Measurements from ENCODE around the gene CAMTA1.

The CAMTA1 gene

GRCh38 chr1:7628273-7628672 lies 843.0 kb downstream of the CAMTA1 start:
- no peak for TF ChIP-seq CTCF (conservative IDR thresholded peaks at IDR 0.05; ENCODE audit: low read depth, low read length)
- no peak for DNase-seq (ENCODE audit: low read depth)
- no peak overlapping the region for H3K4me3 ChIP-seq (ENCODE audit: low read length)

DNA sequence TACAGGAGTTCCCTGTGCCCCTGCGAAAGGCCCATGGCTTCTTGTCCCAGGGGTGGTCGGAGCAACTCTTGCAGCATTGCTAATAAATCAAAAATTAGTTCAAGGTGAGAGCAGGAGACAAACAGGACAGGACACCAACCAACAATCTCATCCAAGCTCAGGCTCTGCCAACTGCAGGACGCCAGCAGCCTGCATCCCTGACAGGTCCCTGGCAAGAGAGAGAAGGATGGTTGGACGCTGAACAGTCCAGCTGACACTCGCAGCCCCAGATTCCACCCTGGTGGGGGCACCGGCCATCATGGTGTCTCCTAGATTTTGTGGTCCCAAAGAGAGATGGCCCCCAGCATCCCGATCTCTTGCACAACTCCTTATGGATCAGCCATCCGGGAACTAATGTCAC lies 843.8 kb downstream of the CAMTA1 start:
- no peak overlapping the region for H3K4me3 ChIP-seq (ENCODE audit: low read length)

DNA sequence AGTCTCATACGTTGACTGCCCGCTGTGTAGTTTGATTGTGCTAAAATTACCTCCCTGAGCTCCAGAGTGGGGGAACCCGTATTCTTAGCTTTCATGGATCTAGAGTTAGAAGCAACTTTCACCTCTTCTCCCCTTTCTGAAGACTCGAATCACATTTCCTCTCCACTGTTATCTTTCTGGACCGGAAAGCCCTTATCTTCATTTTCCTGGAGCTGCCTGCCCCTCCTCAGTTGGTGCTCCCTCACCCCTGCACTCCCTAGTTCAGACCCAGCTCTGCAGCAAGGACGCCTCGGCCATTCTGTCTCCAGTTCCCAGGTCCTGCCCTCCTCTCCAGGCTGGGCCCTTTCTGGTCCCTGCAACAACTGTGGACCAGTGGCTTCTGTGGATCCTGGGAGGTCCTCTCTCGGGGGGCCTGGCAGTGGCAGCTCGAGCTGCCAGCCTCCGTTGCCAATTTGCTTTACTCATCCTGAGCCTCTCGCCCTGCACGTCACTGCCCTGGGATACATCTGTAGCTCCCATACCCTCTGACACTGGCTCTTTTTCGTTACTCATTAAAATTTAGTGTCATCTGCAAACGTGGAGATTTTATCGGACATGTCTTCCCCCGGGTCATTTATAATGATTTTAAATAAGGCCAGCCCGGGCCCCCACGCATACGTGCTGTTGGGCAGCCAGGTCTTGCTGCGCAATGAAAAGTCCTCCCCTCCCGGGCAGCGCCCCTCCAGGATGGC lies 844.4 kb downstream of the CAMTA1 start:
- no peak for TF ChIP-seq CTCF (conservative IDR thresholded peaks at IDR 0.05; ENCODE audit: low read depth, low read length)
- no peak overlapping the region for H3K4me3 ChIP-seq (ENCODE audit: low read length)
- DNase-seq (ENCODE audit: low read depth) = no peak

More for the DNA sequence above, 843.8 kb downstream of the CAMTA1 start:
- no peak for DNase-seq (ENCODE audit: low read depth)
- TF ChIP-seq CTCF (conservative IDR thresholded peaks at IDR 0.05; ENCODE audit: low read depth, low read length) = no peak

GRCh38 chr1:7630378-7630777 lies 845.1 kb downstream of the CAMTA1 start:
- DNase-seq (ENCODE audit: low read depth) = no peak
- no peak for TF ChIP-seq CTCF (conservative IDR thresholded peaks at IDR 0.05; ENCODE audit: low read depth, low read length)
- no peak overlapping the region for H3K4me3 ChIP-seq (ENCODE audit: low read length)

GRCh38 chr1:7632176-7632575 lies 846.9 kb downstream of the CAMTA1 start:
- no peak for TF ChIP-seq CTCF (conservative IDR thresholded peaks at IDR 0.05; ENCODE audit: low read depth, low read length)
- no peak overlapping the region for H3K4me3 ChIP-seq (ENCODE audit: low read length)
- no peak for DNase-seq (ENCODE audit: low read depth)

DNA sequence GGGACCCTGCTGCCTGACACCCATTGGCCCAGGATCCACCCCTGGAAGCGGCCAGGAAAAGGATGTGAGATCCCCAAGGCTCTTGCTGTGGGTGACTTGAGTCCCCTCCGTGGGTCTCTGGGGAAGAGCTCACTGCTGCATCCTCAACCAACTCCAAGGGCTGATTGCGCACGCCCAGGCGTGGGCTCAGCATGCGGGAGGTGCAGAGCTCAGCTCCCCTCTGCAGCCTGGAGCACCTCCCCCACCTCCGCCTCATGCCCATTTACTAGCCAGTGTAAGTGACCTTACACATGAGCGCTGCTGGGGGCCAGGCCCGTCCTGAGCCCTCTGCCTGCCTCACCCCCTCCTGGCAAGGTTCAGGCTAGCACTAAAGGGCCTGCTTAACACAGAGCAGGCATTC lies 847.4 kb downstream of the CAMTA1 start:
- no peak overlapping the region for H3K4me3 ChIP-seq (ENCODE audit: low read length)
- TF ChIP-seq CTCF (conservative IDR thresholded peaks at IDR 0.05; ENCODE audit: low read depth, low read length) = no peak
- DNase-seq (ENCODE audit: low read depth) = no peak

DNA sequence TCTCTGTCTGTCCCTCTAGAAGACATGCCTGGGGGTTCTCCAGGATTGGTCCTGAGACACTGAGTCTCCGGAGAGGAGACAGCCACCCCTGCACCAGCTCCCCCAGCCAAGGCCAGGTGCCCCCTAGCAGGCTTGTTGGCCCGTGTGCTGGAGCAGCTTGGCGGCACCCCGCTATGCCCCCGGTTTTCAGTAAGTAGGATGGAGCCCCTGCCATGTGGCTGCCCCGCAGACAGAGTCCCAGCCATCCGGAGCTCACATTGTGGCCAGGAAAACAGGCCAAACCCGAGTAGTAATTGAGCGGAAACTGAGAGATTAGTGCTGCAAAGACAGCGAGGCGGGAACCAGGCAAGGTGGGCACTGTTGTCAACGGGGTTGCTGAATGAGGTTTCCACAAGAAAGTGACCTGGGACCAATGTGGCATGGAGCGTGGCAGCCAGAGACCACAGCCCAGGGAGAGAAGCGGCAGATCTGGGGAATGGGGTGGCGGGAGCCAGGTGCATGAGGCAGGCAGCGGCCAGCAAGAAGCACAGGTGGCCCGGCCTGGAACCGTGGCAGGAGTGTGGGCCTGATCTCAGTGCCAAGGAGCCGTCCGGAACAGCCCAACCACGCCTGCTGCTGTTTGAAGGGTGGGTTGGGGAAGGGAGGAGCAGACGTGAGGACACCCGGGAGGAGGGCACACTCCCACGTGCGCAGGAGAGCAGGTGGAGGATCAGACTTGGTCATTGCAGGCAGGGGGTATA lies 848.4 kb downstream of the CAMTA1 start:
- H3K4me3 ChIP-seq (ENCODE audit: low read length) = no peak overlapping the region
- no peak for DNase-seq (ENCODE audit: low read depth)
- TF ChIP-seq CTCF (conservative IDR thresholded peaks at IDR 0.05; ENCODE audit: low read depth, low read length) = no peak

All from retinal pigment epithelial cell (primary cell).